ENCODE measurements around the gene TAF4. TPM values are rescaled to one million over a fixed set of nuclear protein-coding genes. Genes with fewer than 3 reads are reported as not detected.

Gene TAF4
- total RNA-seq, 1 donor from 2014 or later, result 28.4 TPM

Other genes with a start within 250 kb of the TAF4 start
- gene LSM14B, start 56.6 kb upstream of the TAF4 start, total RNA-seq, result 31.4 and 33.2 TPM in 2 replicates
- gene PSMA7, start 77.5 kb upstream of the TAF4 start, total RNA-seq, result 330 and 342 TPM in 2 replicates
- 19.7 and 20.4 TPM in 2 replicates for gene SS18L1, start 77.9 kb upstream of the TAF4 start, total RNA-seq
- gene MTG2, start 117.1 kb upstream of the TAF4 start, total RNA-seq, result 38.6 and 42.1 TPM in 2 replicates
- not detected in 2 replicates for gene HRH3, start 154.4 kb upstream of the TAF4 start, total RNA-seq
- gene OSBPL2, start 172.6 kb upstream of the TAF4 start, total RNA-seq, result 37.9 and 44.7 TPM in 2 replicates
- gene ADRM1, start 237.1 kb upstream of the TAF4 start, total RNA-seq, result 123 and 124 TPM in 2 replicates